HG02840 (cell line): Measurements from ENCODE around the gene GPHN.
"Not testable (repeated sequence)": the region's sequence is repeated elsewhere in the genome, so short reads cannot be mapped to it uniquely, and the experiment has no call there.

Experiments used
- ATAC-seq: cut with Tn5 transposase; IDR thresholded peaks from one replicate; pipeline ENCODE4 v1.9.1; 2021; ENCODE audit warnings: mild to moderate bottlenecking, moderate library complexity, moderate number of reproducible peaks; ENCODE audit not compliant: unreplicated experiment, low FRiP score

Gene GPHN

DNA sequence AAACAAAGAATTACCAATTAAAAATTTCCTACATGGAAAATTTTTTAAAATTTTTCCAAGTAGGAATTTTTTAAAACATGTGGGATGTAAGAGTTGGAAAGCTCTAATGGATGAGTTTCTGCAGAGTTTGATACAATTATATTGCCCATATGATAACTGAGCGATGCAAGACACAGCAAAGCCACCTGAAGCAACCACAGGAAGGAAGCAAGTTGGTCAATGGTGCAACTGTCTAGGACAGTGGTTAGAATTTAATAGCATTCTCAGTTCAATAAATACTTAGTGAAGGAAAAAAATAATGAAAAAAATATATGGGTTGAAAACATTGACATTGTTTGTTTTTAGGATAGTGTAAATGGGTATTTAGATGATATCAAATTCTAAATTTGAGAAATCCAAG is 502.7 kb downstream of the GPHN start:
- ATAC-seq: no peak

DNA sequence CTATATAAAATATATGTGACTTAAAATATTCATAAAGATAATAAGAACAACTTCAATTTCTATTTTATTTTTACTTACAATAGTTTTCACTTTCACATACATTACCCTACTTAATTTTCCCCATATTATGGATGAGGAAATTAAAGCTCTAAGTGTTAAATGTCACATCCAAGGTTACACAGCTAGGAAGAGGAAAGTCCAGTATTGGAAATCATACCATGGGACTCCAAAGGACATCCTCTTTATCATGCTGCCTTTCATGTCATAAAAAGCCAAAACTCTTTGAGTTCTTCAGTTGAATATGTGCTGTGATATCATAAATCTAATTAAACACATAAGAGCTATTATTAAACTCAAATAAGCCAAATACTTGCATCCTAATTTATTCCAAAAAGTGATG is 508.9 kb downstream of the GPHN start:
- no peak for ATAC-seq

DNA sequence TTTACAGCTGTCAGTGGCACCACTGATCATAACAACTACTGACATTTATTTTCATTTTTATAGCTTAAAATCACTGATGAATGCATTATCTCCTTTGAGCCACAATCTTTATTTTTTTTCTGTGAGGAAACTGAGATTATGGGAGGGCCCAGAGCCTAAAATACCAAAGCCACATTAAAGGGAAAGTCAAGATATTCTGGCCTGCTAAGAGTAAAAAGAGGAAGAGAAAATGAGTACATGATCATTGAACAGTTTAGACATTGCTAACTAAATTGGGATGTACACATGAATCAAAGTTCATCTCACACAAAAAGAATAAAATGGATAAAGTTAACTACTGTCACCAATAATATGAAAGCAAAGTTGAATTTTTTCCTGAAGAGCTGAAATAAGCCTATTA is 510.8 kb downstream of the GPHN start:
- no peak for ATAC-seq

DNA sequence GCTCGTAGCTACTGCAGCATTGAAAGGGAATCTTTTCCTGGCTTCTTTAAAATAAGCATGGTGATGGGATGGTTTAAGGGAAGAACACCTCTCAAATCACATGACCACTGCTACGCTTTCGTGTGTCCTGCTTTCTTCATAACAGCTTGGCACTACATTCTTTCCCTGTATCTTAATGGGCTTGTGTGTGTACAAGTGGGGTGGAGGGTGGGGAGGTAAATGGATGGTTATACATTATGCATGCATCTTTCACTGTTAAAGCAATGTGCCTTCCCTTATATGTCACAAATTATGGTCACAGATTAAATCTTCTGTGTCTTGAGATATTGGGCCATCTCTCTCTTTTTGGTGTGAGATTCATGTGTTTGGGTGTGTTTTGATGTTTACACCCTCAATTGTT is 511.8 kb downstream of the GPHN start:
- ATAC-seq: no peak

DNA sequence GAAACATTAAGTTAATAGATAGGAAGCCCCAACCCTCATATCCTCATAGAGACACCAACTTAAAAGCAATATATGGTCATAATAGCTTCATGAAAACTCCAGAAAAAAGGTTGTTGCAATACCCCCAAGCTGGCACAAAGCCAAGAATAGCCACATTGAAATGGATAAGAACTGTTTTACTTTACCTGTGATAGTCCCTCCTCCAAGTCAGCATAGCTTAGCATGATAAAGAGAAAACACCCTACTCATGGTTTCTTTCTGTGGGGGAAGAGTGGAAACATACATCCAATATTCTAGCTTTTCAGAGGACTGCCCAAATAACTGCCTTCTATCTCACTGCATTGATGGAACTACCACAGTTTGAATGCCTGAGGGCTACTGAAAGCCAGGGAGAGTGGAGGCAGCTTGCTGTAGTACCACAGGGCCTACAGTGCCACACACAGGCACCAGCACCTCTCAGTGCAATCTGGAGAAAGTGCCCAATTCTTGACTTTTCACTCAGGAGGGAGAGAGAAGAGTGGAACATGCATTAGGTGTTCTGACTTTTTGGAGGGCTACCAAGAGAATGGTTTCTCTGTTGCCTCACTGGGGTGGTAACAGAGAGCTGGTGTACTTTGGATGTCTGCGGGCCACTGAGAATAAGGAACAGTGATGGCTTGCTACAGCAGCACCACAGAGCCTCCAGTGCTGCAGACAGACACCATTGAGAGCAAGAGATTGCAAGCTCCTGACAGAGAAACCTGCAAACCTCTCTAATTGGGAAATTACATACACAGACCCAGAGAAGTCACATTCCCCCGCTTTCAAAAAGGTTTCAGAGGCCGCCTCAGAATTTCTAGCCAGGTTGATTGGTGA is 524.2 kb downstream of the GPHN start:
- ATAC-seq: no peak

DNA sequence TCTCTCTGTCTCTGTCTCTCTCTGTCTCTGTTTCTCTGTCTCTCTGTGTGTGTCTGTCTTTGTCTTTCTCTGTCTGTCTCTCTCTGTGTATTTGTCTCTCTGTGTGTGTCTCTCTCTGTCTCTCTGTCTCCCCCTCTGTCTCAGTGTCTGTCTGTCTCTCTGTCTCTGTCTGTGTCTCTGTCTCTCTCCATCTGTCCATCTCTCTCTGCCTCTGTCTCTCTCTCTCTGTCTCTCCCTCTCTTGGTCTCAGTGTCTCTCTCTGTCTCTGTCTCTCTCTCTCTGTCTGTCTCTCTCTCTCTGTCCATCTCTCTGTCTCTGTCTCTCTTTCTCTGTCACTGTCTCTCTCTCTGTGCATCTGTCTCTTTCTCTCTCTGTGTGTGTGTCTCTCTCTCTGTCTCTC is 537.5 kb downstream of the GPHN start:
- no peak for ATAC-seq

DNA sequence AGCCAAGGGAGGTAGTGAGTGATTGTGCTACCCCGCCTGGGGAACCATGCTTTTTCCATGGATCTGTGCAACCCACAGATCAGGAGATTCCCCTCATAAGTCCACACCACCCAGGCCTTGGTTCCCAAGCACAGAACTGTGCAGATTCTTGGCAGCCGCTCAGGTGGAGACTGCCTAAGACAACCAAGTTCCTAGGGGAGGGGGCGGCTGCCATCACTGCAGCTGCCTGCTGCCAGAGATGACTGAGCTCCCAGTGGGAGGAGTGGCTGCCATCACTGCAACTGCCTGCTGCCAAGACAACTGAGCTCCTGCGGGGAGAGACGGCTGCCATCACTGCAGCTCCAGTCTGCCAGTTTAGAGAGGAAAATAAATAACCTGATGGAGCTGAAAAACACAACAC is 542.9 kb downstream of the GPHN start:
- ATAC-seq: no peak

DNA sequence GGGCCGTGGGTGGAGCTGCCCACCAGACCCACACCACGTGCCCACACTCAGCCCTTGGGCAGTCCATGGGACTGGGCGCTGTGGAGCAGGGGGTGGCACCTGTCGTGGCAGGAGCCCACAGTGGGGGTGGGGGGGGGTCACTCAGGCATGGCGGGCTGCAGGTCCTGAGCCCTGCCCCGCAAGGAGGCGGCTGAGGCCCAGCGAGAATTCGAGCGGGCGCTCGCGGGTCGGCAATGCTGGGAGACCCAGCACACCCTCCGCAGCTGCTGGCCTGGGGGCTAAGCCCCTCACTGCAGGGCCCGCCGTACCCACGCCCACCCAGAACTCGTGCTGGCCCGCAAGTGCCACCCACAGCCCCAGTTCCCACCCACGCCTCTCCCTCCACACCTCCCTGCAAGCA is 548.7 kb downstream of the GPHN start:
- ATAC-seq: no peak

DNA sequence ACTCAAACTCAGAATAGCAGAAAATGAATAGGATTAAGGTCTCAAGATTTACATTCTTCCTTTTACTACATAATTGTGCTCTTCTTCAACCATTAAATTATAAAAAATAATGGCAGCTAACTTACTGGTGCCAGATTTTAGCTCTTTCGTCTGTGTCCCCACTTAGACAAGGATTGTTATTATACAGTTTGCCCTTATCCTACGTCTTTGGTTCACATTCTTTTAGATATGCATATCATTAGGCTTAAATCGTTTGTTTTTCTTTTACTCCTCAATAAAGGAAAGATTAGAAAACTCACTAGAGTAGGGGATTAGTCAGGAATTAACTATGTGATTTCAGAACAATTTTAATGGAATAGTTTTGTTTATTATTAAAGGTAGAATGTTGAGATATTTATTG is 551.6 kb downstream of the GPHN start:
- no peak for ATAC-seq

DNA sequence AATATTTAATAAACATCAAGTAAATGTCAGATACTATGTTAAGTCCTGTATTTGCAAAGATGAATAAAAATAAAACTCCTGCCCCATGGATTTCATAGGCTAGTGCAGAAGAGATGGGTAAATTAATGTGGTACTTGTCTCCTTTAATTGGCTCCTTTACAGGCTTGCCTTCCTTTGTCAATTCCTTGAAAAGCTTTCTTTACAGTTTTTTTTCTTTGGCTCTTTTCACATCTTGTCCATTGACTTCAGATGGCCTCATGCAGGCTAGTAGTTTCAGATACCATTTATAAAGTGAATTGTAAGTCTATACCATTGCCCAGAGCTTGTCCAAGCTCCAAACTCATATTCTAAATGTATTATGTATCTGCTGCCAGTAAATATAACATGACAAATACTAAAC is 552.6 kb downstream of the GPHN start:
- ATAC-seq: no peak

DNA sequence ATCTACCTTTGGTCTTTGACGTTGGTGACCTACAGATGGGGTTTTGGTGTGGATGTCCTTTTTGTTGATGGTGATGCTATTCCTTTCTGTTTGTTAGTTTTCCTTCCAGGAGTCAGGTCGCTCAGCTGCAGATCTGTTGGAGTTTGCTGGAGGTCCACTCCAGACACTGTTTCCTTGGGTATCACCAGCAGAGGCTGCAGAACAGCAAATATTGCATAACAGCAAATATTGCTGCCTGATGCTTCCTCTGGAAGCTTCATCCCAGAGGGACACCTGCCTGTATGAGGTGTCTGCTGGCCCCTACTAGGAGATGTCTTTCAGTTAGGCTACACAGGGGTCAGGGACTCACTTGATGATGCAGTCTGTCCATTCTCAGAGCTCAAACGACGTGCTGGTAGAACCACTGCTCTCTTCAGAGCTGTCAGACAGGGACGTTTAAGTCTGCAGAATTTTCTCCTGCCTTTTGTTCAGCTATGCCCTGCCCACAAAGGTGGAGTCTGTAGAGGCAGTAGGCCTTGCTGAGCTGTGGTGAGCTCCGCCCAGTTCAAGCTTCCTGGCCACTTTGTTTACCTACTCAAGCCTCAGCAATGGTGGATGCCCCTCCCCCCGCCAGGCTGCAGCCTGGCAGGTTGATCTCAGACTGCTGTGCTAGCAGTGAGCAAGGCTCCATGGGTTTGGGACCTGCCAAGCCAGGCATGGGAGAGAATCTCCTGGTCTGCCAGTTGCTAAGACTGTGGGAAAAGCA is 559.3 kb downstream of the GPHN start:
- ATAC-seq: not testable (repeated sequence)

DNA sequence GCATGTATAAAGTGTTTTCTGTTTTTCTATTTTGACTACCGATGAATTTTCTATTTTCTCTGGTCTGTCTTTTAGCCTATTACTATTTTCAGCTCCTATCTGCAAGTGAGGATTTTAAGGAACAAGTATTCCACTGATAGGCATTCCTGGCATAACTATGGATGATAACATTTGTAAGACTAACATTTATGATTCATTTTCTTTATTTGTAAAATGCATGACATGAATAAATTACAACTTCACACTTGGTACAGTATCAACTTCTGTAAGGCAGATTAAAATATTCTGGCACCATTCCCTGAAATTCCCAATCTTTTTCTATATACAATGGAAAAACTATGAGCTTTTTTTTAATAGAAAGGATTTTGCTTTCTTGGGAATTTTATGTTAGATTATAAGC is 560.3 kb downstream of the GPHN start:
- no peak for ATAC-seq

DNA sequence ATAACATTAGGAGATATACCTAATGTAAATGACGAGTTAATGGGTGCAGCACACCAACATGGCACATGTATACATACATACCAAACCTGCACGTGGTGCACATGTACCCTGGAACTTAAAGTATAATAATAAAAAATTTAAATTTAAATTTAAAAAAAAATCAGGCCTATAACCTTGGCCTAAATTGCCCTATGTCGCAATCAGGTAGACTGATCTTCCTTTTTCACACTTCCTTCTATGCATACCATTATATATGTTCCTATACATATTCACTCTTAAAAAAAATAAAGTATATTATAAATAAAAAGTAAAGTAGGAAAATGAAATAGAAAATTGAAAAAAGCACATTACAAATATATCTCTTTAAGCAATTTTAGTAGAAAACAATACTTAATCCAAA is 563.6 kb downstream of the GPHN start:
- no peak for ATAC-seq

DNA sequence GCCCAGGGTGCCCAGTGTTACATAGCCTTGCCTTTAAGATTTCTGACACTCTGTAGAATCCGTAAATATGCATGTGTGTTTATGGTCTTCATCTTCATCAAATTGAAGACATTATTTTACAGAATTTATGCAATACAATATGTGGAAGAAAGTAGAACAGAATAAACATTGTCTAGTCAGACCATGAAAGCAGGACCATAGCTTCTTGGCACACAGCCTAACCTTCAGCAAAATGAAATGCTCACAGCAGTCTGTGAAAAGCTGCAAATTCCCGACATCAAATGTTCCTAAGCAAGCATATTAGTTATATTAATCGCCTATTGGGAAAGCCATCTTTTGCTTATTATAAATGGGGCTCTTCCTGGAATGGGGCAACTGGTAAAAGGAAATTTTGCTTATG is 570.0 kb downstream of the GPHN start:
- no peak for ATAC-seq

DNA sequence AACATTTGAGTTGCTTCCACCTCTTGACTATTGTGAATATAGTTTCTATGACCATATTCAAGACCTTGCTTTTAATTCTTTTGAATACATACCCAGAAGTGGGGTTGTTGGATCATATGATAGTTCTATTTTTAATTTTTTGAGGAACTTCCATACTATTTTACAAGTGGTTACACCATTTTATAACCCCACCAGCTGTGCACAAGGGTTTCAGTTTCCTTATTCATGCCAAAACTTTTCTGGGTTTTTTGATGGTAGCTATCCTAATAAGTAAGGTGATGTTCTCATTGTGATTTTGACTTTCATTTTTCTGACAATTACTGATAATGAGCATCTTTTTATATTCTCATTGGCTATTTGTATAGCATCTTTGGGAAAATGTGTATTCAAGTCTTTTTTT is 571.9 kb downstream of the GPHN start:
- no peak for ATAC-seq

DNA sequence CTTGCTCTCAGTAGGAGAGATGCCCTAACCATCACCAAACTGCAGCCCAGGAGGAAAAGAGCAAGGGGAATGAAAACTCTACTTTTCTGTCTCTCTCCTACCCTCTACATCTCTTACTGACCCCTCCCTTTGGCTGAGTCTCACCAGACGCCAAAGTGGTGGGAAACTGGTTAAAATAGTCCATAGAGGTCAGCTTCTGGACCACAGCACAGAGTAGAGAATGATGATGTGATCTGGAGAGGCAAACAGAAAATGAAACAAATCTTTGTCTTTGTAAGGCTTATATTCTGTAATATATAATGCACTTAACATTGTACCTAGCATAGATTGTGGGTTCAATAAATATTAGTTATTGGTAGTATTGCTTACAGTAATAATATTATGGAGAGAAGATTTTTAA is 600.3 kb downstream of the GPHN start:
- ATAC-seq: no peak

DNA sequence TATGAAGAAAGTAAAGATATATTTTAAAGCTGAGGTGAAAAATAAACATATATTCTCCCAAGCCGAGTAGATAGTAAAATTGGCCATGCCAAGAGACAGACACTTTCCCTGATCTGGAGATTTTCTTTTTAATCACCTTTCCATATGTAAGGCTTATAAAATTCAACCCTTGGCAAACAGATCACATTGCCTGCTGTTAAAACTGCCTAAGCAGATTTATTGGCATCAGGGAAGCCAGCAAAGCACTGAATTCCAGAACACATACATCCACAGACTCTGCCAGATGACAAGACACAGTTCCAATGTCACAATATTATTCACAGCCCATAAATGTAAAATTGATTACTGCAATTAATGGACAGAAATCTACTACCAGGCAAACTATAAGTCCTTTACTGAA is 603.1 kb downstream of the GPHN start:
- ATAC-seq: no peak

DNA sequence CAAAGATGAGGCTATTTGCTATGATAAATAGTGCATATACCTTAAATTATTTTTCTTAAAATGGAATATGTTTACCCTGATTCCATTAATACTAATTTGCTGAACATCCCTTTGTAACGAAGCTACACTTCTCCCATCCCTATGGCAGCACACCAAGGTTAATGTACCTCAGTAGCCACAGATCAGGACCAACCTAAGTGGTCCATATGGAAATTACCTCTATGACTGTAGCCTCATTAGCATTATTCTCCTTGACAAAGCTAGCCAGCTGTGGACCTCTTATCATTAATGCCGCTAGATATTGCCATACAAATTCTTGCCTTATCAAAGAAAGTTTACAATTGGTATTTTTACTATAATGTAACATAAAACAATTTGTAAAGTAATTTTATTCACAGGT is 604.4 kb downstream of the GPHN start:
- no peak for ATAC-seq

DNA sequence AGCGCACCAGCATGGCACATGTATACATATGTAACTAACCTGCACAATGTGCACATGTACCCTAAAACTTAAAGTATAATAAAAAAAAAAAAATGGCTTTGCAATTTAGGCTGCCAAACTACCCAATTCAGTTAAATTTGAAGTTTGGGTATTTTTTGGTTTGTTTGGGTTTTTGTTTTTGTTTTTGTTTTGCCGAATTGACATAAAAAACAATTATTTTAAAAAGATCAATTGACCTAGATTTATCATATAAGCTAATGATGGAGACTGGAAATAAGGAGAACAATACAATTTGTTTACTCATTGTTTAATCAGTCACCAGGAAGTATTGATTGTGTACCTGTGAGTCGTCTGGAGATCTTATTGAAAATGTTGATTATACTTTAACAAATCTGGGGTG is 619.2 kb downstream of the GPHN start:
- no peak for ATAC-seq

DNA sequence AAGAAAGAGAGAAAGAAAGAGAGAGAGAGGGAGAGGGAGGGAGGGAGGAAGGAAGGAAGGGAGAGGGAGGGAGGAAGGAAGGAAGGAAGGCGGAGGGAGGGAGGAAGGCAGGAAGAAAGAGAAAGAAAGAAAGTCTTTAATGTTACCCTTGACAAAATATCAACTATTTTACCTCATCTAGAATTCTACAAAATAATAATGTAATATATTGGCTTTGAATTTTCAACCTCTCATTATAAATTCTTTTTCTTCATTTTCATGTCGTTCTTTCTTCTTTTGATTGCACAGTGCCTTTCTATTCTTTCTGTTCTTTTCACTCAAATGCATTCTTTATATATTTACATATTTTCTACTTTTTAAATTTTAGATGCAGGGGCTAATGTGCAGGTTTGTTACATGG is 621.8 kb downstream of the GPHN start:
- ATAC-seq: no peak

DNA sequence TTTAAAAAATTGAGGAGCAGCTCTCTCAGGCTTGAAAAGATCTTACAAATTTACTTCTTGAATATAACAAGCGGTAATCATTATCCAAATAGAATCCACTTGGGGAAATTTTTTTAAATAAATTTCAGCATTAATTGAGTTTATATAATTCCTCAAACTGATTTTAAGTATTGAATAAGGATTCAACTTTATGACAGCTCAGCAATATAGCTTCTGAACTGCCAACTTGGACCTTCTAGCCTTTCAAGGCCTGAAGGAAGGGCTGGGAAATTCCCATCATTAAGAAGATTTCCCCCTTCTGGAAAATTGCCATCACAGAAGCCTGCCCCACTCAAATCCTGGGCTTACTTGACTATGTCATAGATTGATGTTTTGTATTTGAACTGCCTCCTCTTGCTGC is 623.7 kb downstream of the GPHN start:
- ATAC-seq: no peak

DNA sequence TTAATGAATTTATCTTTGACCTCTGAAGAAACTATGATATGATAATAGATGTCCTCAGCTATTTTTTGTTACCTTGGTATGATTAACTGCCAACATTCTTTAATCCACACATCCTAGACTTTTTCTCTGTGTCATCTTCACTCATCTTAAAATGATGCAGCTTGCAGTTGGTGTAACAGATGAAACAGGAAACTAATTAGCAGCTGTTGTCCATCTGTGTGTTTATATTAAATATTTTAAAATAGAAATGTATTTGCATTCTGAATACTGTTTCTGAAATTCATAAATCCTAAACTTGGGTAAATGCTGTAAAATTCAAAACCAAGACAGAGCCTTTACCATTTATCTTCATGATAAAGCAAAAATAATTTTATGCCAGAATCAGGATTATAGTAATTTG is 625.2 kb downstream of the GPHN start:
- ATAC-seq: no peak
